T-helper 2 cell treated with Interferon-gamma antibody and Interleukin-4, amounts not matched to agents 5 μg/mL and 100 μg/mL, for 36 hours (primary cell): ENCODE results near the gene ZNF577.
A peak's percentile ranks its signal among the peaks of the same experiment; 100 is the strongest.

Experiments
- DNase-seq: peaks from one replicate; pipeline ENCODE4 v3.0.0; 2021; ENCODE audit warnings: low spot score
- H3K27ac Mint-ChIP-seq: one replicate; pipeline ENCODE4 v1.8.0; 2021; ENCODE audit warnings: mild to moderate bottlenecking, mixed read lengths
- H3K27me3 Mint-ChIP-seq: one replicate; pipeline ENCODE4 v1.8.0; 2021; ENCODE audit warnings: low read depth, mixed read lengths
- H3K36me3 Mint-ChIP-seq: one replicate; pipeline ENCODE4 v1.8.0; 2021; ENCODE audit warnings: low read depth, mixed read lengths
- H3K4me1 Mint-ChIP-seq: one replicate; pipeline ENCODE4 v1.8.0; 2021; ENCODE audit warnings: low read depth, mixed read lengths
- H3K4me3 Mint-ChIP-seq: one replicate; pipeline ENCODE4 v1.8.0; 2022; ENCODE audit warnings: mild to moderate bottlenecking, moderate library complexity, mixed read lengths
- H3K9me3 Mint-ChIP-seq: one replicate; pipeline ENCODE4 v1.8.0; 2021; ENCODE audit warnings: mixed read lengths

Gene ZNF577

GRCh38 chr19:51904331-51905165 lies 16.8 kb upstream of the ZNF577 start, which contains the start of gene ZNF649:
Gene ZNF649, minus strand, starts transcription at chr19:51905017. Its CDS starts 4,910 bp downstream, at chr19:51900107.
- peak within 1 kb of the TSS; percentile 97 for H3K27ac Mint-ChIP-seq
- peaks cover 50% of the 10 kb centered on the region for H3K36me3 Mint-ChIP-seq
- H3K9me3 Mint-ChIP-seq: peaks cover 80% of the 10 kb centered on the region
- peaks cover 10% of the 10 kb centered on the region for H3K4me1 Mint-ChIP-seq
- H3K4me3 Mint-ChIP-seq: peak within 1 kb of the TSS; percentile 96
- no peaks in the 10 kb centered on the region for H3K27me3 Mint-ChIP-seq
- peak; percentile 78 for DNase-seq

DNA sequence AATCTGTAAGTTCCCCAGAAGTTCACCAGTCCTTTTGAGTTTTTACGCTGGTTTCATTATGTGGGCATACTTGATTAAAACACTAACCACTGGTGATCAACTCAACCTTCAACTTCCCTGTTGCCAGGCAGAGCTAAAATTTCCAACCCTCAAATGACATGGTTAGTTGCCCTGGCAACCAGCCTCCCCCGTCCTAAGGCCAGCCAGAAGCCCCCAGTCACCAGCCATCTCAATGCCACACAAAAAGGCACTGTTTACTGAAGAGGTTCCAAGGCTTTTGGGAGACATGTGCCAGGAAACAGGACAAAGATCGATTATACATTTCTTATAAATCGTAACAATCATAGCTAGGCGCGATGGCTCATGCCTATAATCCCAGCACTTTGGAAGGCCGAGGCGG lies 15.4 kb upstream of the ZNF577 start:
- Mint-ChIP-seq H3K36me3 (peaks cover 63% of the 10 kb centered on the region), H3K4me1 (peaks cover 10% of the 10 kb centered on the region), H3K27ac (no peak overlapping the region), H3K9me3 (peaks cover 72% of the 10 kb centered on the region), H3K4me3 (peak overlapping the region; percentile 96), H3K27me3 (no peaks in the 10 kb centered on the region)
- no peak for DNase-seq

DNA sequence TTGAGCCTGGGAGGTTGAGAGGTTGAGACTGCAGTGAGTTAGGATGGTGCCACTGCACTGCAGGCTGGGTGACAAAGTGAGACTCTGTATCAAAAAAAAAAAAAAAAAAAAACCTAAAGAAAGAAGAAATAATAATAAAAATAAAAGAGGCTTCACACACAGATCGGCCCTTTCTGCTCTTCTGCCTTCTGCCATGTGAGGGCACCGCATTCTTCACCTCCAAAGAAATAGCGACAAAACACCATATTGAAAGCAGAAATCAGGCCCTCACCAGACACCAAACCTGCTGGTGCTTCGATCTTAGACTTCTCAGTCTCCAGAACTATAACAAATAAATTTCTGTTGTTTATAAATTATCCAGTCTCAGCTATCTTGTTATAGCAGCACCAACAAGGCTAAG lies 14.1 kb upstream of the ZNF577 start:
- H3K27me3 Mint-ChIP-seq: no peaks in the 10 kb centered on the region
- H3K36me3 Mint-ChIP-seq: peaks cover 75% of the 10 kb centered on the region
- no peak overlapping the region for H3K4me3 Mint-ChIP-seq
- H3K9me3 Mint-ChIP-seq: peaks cover 72% of the 10 kb centered on the region
- H3K27ac Mint-ChIP-seq: no peak overlapping the region
- H3K4me1 Mint-ChIP-seq: peaks cover 10% of the 10 kb centered on the region
- no peak for DNase-seq

GRCh38 chr19:51891193-51891747 lies 3.5 kb upstream of the ZNF577 start:
- H3K4me3 Mint-ChIP-seq: no peak overlapping the region
- H3K9me3 Mint-ChIP-seq: peaks cover 89% of the 10 kb centered on the region
- no peaks in the 10 kb centered on the region for H3K27me3 Mint-ChIP-seq
- peaks cover 90% of the 10 kb centered on the region for H3K36me3 Mint-ChIP-seq
- H3K4me1 Mint-ChIP-seq: no peaks in the 10 kb centered on the region
- no peak for DNase-seq
- no peak overlapping the region for H3K27ac Mint-ChIP-seq

DNA sequence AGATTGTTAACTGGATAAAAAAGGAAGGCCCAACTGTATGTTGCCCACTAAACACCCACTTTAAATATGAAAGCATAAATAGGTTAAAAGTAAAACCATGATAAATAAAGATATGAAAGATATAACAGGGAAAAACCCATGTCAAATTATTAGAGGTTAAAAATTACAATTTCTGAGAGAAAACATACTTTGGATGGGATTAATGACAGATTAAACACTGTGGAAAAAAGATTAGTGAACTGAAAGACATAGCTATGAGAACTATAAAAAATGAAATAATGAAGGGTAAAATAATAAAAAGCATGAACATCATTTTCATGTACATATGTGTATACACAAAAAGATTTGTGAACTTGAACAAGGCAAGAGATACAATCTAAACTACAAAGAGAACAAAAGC lies 2.2 kb upstream of the ZNF577 start:
- no peak for DNase-seq
- H3K36me3 Mint-ChIP-seq: peaks cover 84% of the 10 kb centered on the region

GRCh38 chr19:51884713-51885112 lies 3.0 kb downstream of the ZNF577 start:
- no peak overlapping the region for H3K4me3 Mint-ChIP-seq
- no peak for DNase-seq
- H3K27ac Mint-ChIP-seq: no peak overlapping the region
- peaks cover 79% of the 10 kb centered on the region for H3K9me3 Mint-ChIP-seq
- no peaks in the 10 kb centered on the region for H3K4me1 Mint-ChIP-seq
- no peaks in the 10 kb centered on the region for H3K27me3 Mint-ChIP-seq
- H3K36me3 Mint-ChIP-seq: peaks cover 65% of the 10 kb centered on the region

More for the DNA sequence above, 2.2 kb upstream of the ZNF577 start:
- Mint-ChIP-seq H3K27me3 (no peaks in the 10 kb centered on the region), H3K4me1 (no peaks in the 10 kb centered on the region), H3K9me3 (peaks cover 87% of the 10 kb centered on the region), H3K4me3 (no peak overlapping the region), H3K27ac (no peak overlapping the region)

DNA sequence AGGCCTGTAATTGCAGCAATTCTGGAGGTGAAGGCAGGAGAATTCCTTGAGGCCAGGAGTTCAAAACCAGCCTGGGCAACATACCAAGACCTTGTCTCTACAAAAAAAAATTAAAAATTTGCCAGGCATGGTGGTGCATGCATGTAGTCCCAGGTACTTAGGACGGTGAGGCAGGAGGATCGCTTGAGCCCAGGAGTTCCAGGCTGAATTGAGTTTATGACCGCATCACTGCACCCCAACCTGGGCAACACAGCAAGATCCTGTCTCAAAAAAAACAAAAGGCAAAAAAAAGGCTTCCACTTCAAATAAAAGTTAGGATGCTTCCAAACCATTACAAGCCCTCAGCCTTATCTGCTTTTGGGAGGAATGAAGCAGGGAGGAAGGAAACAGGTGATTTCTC lies 5.2 kb downstream of the ZNF577 start:
- no peak for DNase-seq
- H3K36me3 Mint-ChIP-seq: peaks cover 63% of the 10 kb centered on the region
- no peak overlapping the region for H3K4me3 Mint-ChIP-seq
- no peaks in the 10 kb centered on the region for H3K27me3 Mint-ChIP-seq
- H3K9me3 Mint-ChIP-seq: peaks cover 71% of the 10 kb centered on the region
- no peak overlapping the region for H3K27ac Mint-ChIP-seq
- H3K4me1 Mint-ChIP-seq: no peaks in the 10 kb centered on the region

DNA sequence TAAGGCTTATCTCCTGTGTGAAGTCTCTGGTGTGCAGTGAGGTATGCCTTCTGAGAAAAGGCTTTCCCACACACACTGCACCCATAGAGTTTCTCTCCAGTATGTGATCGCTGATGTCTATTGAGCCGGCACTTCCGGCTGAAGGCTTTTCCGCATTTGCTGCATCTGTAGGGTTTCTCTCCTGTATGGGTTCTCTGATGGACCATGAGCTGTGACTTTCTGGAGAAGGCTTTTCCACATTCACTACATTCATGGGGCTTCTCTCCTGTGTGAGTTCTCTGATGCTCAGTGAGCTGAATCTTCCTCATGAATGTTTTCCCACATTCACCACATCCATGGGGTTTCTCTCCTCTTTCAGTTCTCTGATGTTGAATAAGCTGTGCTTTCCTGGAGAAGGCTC lies 14.7 kb downstream of the ZNF577 start:
- Mint-ChIP-seq H3K9me3 (peaks cover 93% of the 10 kb centered on the region), H3K4me1 (no peaks in the 10 kb centered on the region), H3K27me3 (no peaks in the 10 kb centered on the region), H3K27ac (no peak overlapping the region), H3K36me3 (peaks cover 57% of the 10 kb centered on the region), H3K4me3 (no peak overlapping the region)
- no peak for DNase-seq

GRCh38 chr19:51861870-51862622 lies 25.7 kb downstream of the ZNF577 start:
- Mint-ChIP-seq H3K4me3 (no peak overlapping the region), H3K27ac (no peak overlapping the region), H3K9me3 (peaks cover 85% of the 10 kb centered on the region), H3K4me1 (no peaks in the 10 kb centered on the region), H3K27me3 (no peaks in the 10 kb centered on the region), H3K36me3 (peaks cover 9% of the 10 kb centered on the region)
- DNase-seq: no peak

GRCh38 chr19:51837145-51837544 lies 50.6 kb downstream of the ZNF577 start:
- H3K4me3 Mint-ChIP-seq: no peak overlapping the region
- H3K4me1 Mint-ChIP-seq: no peaks in the 10 kb centered on the region
- no peak for DNase-seq
- H3K27me3 Mint-ChIP-seq: no peaks in the 10 kb centered on the region
- H3K9me3 Mint-ChIP-seq: peaks cover 50% of the 10 kb centered on the region
- H3K36me3 Mint-ChIP-seq: no peaks in the 10 kb centered on the region
- H3K27ac Mint-ChIP-seq: no peak overlapping the region

GRCh38 chr19:51830274-51830673 lies 57.5 kb downstream of the ZNF577 start:
- H3K4me3 Mint-ChIP-seq: no peak overlapping the region
- no peaks in the 10 kb centered on the region for H3K4me1 Mint-ChIP-seq
- H3K9me3 Mint-ChIP-seq: peaks cover 65% of the 10 kb centered on the region
- H3K27ac Mint-ChIP-seq: no peak overlapping the region
- no peaks in the 10 kb centered on the region for H3K27me3 Mint-ChIP-seq
- DNase-seq: no peak
- H3K36me3 Mint-ChIP-seq: no peaks in the 10 kb centered on the region

GRCh38 chr19:51824281-51825005 lies 63.3 kb downstream of the ZNF577 start:
- Mint-ChIP-seq H3K27me3 (no peaks in the 10 kb centered on the region), H3K9me3 (peaks cover 75% of the 10 kb centered on the region), H3K4me1 (no peaks in the 10 kb centered on the region), H3K36me3 (no peaks in the 10 kb centered on the region), H3K27ac (no peak overlapping the region), H3K4me3 (no peak overlapping the region)
- DNase-seq: no peak

- no peak overlapping the region for H3K27ac Mint-ChIP-seq
- H3K36me3 Mint-ChIP-seq: no peaks in the 10 kb centered on the region
- H3K27me3 Mint-ChIP-seq: no peaks in the 10 kb centered on the region
- H3K4me3 Mint-ChIP-seq: no peak overlapping the region
- H3K9me3 Mint-ChIP-seq: peaks cover 75% of the 10 kb centered on the region
- H3K4me1 Mint-ChIP-seq: no peaks in the 10 kb centered on the region
- DNase-seq: no peak
Observed at GRCh38 chr19:51822946-51823345, 64.8 kb downstream of the ZNF577 start.
